GM18907 (cell line): ENCODE measurements around the gene BTAF1.

ENCODE experiments used
- ATAC-seq: cut with Tn5 transposase; IDR thresholded peaks from one replicate; pipeline ENCODE4 v1.9.1; 2021; ENCODE audit warnings: mild to moderate bottlenecking, moderate library complexity; ENCODE audit not compliant: unreplicated experiment

Gene BTAF1

DNA sequence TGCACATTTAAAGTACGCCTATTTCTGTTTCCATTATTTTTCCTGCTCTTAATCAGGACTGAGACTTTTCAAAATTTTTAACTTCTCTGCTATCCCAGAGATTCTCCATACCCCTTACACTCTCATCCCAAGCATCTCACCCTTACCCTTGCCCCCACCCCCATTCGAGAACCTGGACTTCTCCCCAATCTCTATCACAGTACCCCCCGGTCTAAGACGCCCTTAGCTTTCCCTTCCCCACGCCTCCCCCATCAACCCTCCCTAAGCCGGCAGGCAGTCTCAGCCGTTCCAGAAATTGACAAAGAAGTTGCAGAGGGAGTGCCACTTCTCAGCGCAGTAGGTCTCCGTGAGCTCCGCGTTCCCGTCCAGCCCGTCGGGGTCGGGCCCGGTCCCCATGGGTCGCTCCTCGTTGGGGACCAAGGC, 15.6 kb upstream of the BTAF1 start:
- no peak for ATAC-seq

GRCh38 chr10:91908337-91909116, 15.0 kb upstream of the BTAF1 start:
- peak; percentile 91 for ATAC-seq

DNA sequence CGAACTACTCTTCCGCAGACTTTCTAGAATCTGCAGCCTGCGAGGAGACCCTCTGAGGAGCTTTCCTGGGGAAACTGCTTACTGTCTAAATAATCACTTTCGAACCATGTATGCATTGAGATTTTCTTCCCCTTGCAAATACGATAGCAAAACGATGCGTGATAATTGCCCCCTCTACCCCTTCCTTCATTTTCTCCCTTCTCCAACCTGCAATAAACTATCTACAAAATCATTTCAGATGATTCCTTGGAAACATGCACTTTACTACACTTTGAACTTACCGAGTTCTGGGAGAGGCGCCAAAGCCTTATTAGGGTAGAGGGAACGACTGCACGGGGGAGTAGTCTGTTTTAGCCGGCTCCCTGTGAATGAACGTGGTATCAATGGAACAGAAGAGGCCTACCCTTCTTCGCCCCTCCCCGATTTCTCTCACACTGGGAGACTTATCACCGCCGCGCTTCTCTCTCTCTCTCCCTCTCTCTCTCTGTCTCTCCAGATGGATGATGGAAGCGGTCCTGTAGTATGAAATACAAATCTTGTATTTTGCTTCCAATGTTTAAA, 14.4 kb upstream of the BTAF1 start, which contains the start of gene FGFBP3:
TSS of gene FGFBP3 (minus strand) at position 370 of the 561 bp plus-strand sequence. CDS start 517 bp downstream, outside the sequence.
- peak; percentile 5 for ATAC-seq

DNA sequence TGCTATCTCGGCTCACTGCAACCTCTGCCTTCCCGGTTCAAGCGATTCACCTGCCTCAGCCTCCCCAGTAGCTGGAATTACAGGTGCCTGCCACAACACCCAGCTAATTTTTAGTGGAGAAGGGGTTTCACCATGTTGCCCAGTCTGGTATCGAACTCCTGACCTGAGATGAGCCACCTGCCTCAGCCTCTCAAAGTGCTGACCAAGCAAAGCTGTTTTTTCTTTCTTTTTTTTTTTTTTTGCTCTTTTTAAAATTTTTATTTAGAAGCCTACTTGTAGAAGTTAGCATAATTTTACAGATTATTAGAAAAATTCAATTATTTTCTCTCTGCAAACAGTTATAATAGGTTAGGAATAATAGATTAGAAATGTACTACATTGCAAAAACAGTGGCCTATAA, 13.1 kb upstream of the BTAF1 start:
- ATAC-seq, result no peak

- ATAC-seq, result no peak
Measured at GRCh38 chr10:91919651-91920050, 3.9 kb upstream of the BTAF1 start.

GRCh38 chr10:91924212-91925021, 847 bp downstream of the BTAF1 start:
- ATAC-seq, result peak; percentile 31

- no peak for ATAC-seq
Measured at GRCh38 chr10:91925022-91925320, 1.4 kb downstream of the BTAF1 start.

GRCh38 chr10:91930939-91931338, 7.4 kb downstream of the BTAF1 start:
- ATAC-seq, result no peak

GRCh38 chr10:91931526-91932190, 8.1 kb downstream of the BTAF1 start:
- no peak for ATAC-seq

DNA sequence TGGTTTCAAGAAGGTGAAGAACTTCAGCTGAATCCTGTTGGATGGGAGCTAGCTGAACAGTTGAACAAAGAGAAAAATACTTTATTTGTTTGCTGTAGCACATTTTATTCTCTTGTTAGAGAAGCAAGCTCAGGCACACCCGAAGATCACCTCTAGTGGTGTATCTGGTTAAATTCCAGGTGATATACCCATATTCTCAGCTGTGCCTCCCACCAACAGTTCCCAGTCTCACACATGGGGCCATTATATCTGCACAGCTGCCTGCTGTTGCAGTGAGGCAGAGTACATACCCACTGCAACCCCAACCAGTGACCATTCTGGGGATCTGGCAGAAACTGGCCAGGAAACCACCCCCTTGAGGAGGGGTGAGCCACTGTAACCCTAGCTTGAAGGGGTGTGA, 9.2 kb downstream of the BTAF1 start:
- no peak for ATAC-seq

- no peak for ATAC-seq
Measured at GRCh38 chr10:91935886-91936285, 12.3 kb downstream of the BTAF1 start.

DNA sequence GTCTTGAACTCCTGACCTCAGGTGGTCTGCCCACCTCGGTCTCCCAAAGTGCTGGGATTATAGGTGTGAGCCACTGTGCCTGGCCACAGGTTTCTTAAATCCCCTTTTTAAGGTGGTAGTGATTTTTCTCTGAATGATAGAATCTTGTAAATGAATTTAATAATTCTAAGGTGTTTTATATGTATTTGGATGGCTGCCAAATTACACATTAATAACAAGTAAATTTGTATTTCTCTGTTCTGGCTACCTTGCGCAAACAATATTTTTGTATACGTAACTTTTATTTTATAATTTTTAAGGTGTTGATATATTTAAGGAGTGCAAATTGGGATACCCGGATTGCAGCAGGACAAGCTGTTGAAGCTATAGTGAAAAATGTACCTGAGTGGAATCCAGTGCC, 16.1 kb downstream of the BTAF1 start:
- no peak for ATAC-seq

- no peak for ATAC-seq
Measured at GRCh38 chr10:91941426-91941825, 17.9 kb downstream of the BTAF1 start.

DNA sequence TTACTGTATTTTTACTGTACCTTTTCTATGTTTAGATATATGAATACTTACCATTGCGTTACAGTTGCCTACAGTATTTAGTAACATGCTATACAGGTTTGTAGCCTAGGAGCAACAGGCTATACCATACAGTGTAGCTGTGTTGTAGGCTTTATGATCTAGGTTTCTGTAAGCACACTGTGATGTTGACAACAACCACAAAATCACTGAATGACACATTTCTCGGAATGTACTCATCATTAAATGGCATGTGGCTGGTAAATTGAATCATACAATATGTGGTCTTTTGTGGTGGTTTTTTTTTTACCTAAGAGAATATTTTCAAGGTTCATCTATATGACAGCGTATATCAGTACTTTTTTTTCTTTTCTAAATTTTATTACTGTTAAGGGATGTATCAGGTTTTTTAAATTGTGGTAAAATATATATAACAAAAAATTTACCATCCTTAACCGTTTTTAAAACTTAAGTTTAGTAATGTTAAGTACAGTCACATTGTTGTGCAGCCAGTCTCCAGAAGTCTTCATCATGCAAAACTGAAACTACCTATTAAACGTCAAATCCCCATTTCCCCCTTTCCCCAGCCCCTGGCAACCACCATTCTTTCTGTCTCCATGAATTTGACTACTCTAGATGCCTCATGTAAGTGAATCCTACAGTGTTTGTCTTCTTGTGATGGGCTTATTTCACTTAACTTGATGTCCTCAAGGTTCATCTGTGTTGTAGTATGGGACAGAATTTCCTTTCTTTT, 21.5 kb downstream of the BTAF1 start:
- ATAC-seq, result peak; percentile 80

DNA sequence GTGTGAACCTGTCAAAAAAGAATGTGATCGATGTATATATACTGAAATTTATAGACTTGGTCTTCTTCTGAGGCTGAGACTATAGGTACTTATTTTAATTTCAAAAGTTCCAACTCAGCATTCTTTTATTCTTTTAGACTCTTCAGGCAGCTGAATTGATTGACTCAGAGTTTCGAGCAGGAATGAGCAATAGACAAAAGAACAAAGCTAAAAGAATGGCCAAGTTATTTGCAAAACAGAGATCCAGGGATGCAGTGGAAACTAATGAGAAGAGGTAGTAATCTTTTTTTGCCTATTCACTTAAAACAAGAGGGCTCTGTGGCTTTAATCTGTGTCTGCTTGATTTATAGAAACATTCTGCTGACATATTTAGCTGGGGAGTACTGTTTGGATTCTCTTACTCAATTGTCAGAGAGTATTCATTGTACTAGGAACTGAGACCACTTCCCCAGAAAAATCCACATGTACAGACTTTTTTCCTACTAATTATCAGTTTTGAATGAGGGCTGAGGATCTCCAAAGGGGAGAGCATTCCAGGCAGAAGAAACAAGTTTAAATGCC, 30.1 kb downstream of the BTAF1 start:
- ATAC-seq, result no peak

- ATAC-seq, result no peak
Measured at GRCh38 chr10:91955114-91955513, 31.5 kb downstream of the BTAF1 start.

GRCh38 chr10:91957091-91957490, 33.5 kb downstream of the BTAF1 start:
- ATAC-seq, result no peak

- ATAC-seq, result no peak
Measured at GRCh38 chr10:91969297-91969696, 45.7 kb downstream of the BTAF1 start.

DNA sequence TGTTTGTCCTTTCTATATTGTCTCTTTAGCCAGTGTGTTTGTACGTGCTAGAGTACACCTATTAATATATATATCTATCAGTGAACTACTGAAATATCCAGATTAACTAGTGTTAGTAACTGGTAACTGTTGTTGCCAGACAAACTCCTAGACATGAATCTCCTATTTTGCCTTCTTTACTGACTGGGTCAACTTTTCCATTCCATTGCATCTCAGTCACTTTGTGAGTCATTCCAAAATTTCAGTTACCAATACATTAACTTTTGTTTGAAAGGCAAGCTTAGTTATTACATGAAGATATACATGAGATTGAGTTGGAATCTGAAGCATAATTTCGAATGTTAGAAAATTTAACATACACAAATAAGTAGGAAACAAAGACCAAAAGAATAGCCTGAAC, 51.4 kb downstream of the BTAF1 start:
- no peak for ATAC-seq

GRCh38 chr10:91975438-91975837, 51.9 kb downstream of the BTAF1 start:
- ATAC-seq, result no peak
